Left renal cortex interstitium (tissue), 4 donors: Measurements from ENCODE around the gene USP17L22. TPM values are rescaled to one million over a fixed set of nuclear protein-coding genes. Genes with fewer than 3 reads are reported as not detected.
"Not testable (repeated sequence)": the region's sequence is repeated elsewhere in the genome, so short reads cannot be mapped to it uniquely, and the experiment has no call there.

Experiments
- DNase-seq, 4 donors: peaks; one replicate each; pipeline ENCODE4 v3.0.0-alpha.2; 2013; ENCODE audit warnings: low read depth in 4 of 4, low spot score in 2 of 4, missing footprints in 1 of 4
- polyA plus RNA-seq, 4 donors: library from polyadenylated mRNA; unstranded; fragments of 120-200 nt; gene quantifications; one replicate each; pipeline ENCODE4 v1.2.1, GENCODE V29; 2013; ENCODE audit not compliant: insufficient read length in 4 of 4

USP17L22 gene
- polyA plus RNA-seq, result under 1 TPM in 1 of 4 donors, not detected in 3; 0.13 TPM

- DNase-seq, result not testable (repeated sequence)
These were observed at the start of gene USP17L22 for GRCh38 chr4:9267319-9267718. TSS of gene USP17L22 (plus strand) at chr4:9267619. CDS start at chr4:9267619, 0 bp downstream.

GRCh38 chr4:9219852-9220251 is 47.6 kb upstream of the USP17L22 start, which contains the start of gene USP17L12:
TSS of gene USP17L12 (plus strand) at chr4:9220152. CDS start at chr4:9220152, 0 bp downstream.
- DNase-seq, result not testable (repeated sequence)

- not testable (repeated sequence) for DNase-seq
These were observed 42.8 kb upstream of the USP17L22 start, which contains the start of gene USP17L13 for GRCh38 chr4:9224596-9224995. TSS of gene USP17L13 (plus strand) at chr4:9224896. CDS start at chr4:9224896, 0 bp downstream.

GRCh38 chr4:9230249-9230648 is 37.2 kb upstream of the USP17L22 start:
- not testable (repeated sequence) for DNase-seq

GRCh38 chr4:9234085-9234484 is 33.3 kb upstream of the USP17L22 start, which contains the start of gene USP17L15:
TSS of gene USP17L15 (plus strand) at chr4:9234385. CDS start at chr4:9234385, 0 bp downstream.
- DNase-seq, result not testable (repeated sequence)

GRCh38 chr4:9238461-9238860 is 29.0 kb upstream of the USP17L22 start:
- not testable (repeated sequence) for DNase-seq

- not testable (repeated sequence) for DNase-seq
These were observed 23.8 kb upstream of the USP17L22 start, which contains the start of gene USP17L17 for GRCh38 chr4:9243579-9243978. TSS of gene USP17L17 (plus strand) at chr4:9243879. CDS start at chr4:9243879, 0 bp downstream.

GRCh38 chr4:9247953-9248680 is 19.3 kb upstream of the USP17L22 start, which contains the start of gene USP17L18:
TSS of gene USP17L18 (plus strand) at chr4:9248630. CDS start at chr4:9248630, 0 bp downstream.
- DNase-seq, result not testable (repeated sequence)

- not testable (repeated sequence) for DNase-seq
These were observed 14.3 kb upstream of the USP17L22 start, which contains the start of gene USP17L19 for GRCh38 chr4:9253078-9253477. TSS of gene USP17L19 (plus strand) at chr4:9253378. CDS start at chr4:9253378, 0 bp downstream.

GRCh38 chr4:9257824-9258223 is 9.6 kb upstream of the USP17L22 start, which contains the start of gene USP17L20:
TSS of gene USP17L20 (plus strand) at chr4:9258124. CDS start at chr4:9258124, 0 bp downstream.
- DNase-seq, result not testable (repeated sequence)

GRCh38 chr4:9262572-9262971 is 4.8 kb upstream of the USP17L22 start, which contains the start of gene USP17L21:
TSS of gene USP17L21 (plus strand) at chr4:9262872. CDS start at chr4:9262872, 0 bp downstream.
- DNase-seq, result not testable (repeated sequence)

GRCh38 chr4:9271719-9272118 is 4.3 kb downstream of the USP17L22 start:
- DNase-seq, result not testable (repeated sequence)

Other genes starting within 250 kb of the USP17L22 start
- under 1 TPM in 1 of 4 donors, not detected in 3; 0.06 TPM for gene FAM90A26, start 97.2 kb upstream of the USP17L22 start, polyA plus RNA-seq
- not detected for gene USP17L10, start 57.0 kb upstream of the USP17L22 start, polyA plus RNA-seq
- gene USP17L11, start 52.2 kb upstream of the USP17L22 start, polyA plus RNA-seq, result not detected
- gene USP17L12, start 47.5 kb upstream of the USP17L22 start, polyA plus RNA-seq, result not detected
- not detected for gene USP17L13, start 42.7 kb upstream of the USP17L22 start, polyA plus RNA-seq
- gene USP17L15, start 33.2 kb upstream of the USP17L22 start, polyA plus RNA-seq, result not detected
- not detected for gene USP17L17, start 23.7 kb upstream of the USP17L22 start, polyA plus RNA-seq
- not detected for gene USP17L18, start 19.0 kb upstream of the USP17L22 start, polyA plus RNA-seq
- not detected for gene USP17L19, start 14.2 kb upstream of the USP17L22 start, polyA plus RNA-seq
- gene USP17L20, start 9.5 kb upstream of the USP17L22 start, polyA plus RNA-seq, result not detected
- gene USP17L21, start 4.7 kb upstream of the USP17L22 start, polyA plus RNA-seq, result not detected
- not detected for gene USP17L24, start 57.5 kb downstream of the USP17L22 start, polyA plus RNA-seq
- gene USP17L25, start 62.3 kb downstream of the USP17L22 start, polyA plus RNA-seq, result not detected
- not detected for gene USP17L26, start 67.0 kb downstream of the USP17L22 start, polyA plus RNA-seq
- gene USP17L5, start 71.8 kb downstream of the USP17L22 start, polyA plus RNA-seq, result not detected
- gene USP17L27, start 76.5 kb downstream of the USP17L22 start, polyA plus RNA-seq, result not detected
- gene USP17L28, start 81.3 kb downstream of the USP17L22 start, polyA plus RNA-seq, result not detected
- not detected for gene USP17L29, start 86.0 kb downstream of the USP17L22 start, polyA plus RNA-seq
- gene USP17L30, start 95.5 kb downstream of the USP17L22 start, polyA plus RNA-seq, result not detected
- not detected for gene DEFB131A, start 176.8 kb downstream of the USP17L22 start, polyA plus RNA-seq